Loucy (cell line): ENCODE measurements around the gene TMPRSS11B.

Experiments used
- EZH2phosphoT487 ChIP-seq: fragments of 200-600 bp; IDR thresholded peaks from 2 replicates; pipeline ENCODE4 v1.6.1; 2018; ENCODE audit warnings: antibody characterized with exemption, mild to moderate bottlenecking, moderate library complexity, borderline replicate concordance
- TF ChIP-seq, protein P1 (sequence below): fragments of 200-600 bp; sonication (generic); conservative IDR thresholded peaks from 2 replicates; pipeline ENCODE4 v1.5.1; 2014; ENCODE audit warnings: mild to moderate bottlenecking, antibody characterized with exemption, low read length

DNA sequence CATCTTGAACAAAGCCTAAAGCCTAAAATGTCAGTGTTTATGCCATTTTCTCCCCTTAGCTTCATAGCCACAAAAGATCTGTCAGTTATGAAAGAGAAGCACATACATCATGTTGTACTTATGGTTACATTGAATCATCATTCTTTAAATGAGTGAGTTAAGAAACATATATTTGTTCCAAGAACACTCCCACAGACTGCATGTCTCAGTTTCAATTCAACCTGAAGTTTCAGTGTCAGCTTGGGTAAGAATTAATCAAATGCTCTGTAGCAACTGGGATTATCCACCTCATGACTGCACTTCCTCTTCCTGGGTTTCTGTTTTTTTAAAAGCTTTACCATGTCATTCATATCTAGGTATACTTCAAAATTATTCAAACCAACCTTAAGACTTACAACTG is 3.9 kb upstream of the TMPRSS11B start:
- TF ChIP-seq, protein P1, sequence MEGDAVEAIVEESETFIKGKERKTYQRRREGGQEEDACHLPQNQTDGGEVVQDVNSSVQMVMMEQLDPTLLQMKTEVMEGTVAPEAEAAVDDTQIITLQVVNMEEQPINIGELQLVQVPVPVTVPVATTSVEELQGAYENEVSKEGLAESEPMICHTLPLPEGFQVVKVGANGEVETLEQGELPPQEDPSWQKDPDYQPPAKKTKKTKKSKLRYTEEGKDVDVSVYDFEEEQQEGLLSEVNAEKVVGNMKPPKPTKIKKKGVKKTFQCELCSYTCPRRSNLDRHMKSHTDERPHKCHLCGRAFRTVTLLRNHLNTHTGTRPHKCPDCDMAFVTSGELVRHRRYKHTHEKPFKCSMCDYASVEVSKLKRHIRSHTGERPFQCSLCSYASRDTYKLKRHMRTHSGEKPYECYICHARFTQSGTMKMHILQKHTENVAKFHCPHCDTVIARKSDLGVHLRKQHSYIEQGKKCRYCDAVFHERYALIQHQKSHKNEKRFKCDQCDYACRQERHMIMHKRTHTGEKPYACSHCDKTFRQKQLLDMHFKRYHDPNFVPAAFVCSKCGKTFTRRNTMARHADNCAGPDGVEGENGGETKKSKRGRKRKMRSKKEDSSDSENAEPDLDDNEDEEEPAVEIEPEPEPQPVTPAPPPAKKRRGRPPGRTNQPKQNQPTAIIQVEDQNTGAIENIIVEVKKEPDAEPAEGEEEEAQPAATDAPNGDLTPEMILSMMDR: no peak
- TF ChIP-seq EZH2phosphoT487: no peak
